Upper lobe of left lung (tissue), 4 donors: Measurements from ENCODE around the gene KIAA0825.

Experiments used
- EP300 ChIP-seq, 4 donors: sonication (generic); formaldehyde crosslinking; IDR thresholded peaks; one replicate each; pipeline ENCODE4 v1.5.1; 2017; ENCODE audit warnings: antibody characterized with exemption in 4 of 4, control low read depth in 2 of 4
- POLR2A ChIP-seq, 4 donors: fragments of 450-650 bp; IDR thresholded peaks; one replicate each; pipeline ENCODE4 v1.5.1; 2016 to 2017; ENCODE audit warnings: antibody characterized with exemption in 4 of 4, mild to moderate bottlenecking in 2 of 4
- POLR2AphosphoS5 ChIP-seq, 2 donors: sonication (generic); formaldehyde crosslinking; IDR thresholded peaks; one replicate each; pipeline ENCODE4 v1.5.1; 2017; ENCODE audit warnings: antibody characterized with exemption in 2 of 2
- TF ChIP-seq, protein P1 (sequence below), 6 experiments: fragments of 450-650 bp in 4 of 6; fragments of 200-600 bp in 2 of 6; sonication (generic) in 2 of 6; IDR thresholded peaks; one replicate each; pipeline ENCODE4 v1.5.1; 2016 to 2019; ENCODE audit warnings: antibody characterized with exemption in 6 of 6

DNA sequence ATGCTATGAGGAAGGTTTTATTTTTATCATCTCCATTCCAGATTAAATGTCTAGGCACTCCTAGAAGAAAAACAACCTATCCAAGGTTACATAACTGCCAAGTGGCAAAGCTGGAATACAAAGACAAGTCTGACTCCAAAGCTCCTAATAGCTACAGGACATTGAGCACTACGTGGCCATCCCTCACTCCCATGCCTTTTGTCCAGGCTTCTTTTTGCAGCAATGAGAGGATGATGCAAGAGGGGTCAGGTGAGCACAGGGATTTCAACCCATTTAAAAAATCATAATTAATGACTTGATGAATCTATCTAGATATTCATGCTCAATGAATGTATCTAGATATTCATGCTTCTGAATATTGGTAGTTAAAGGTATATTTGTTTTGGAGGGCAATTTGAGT lies 117.0 kb downstream of the KIAA0825 start:
- no peak for TF ChIP-seq POLR2A (IDR thresholded peaks at IDR 0.05)
- TF ChIP-seq, protein P1, sequence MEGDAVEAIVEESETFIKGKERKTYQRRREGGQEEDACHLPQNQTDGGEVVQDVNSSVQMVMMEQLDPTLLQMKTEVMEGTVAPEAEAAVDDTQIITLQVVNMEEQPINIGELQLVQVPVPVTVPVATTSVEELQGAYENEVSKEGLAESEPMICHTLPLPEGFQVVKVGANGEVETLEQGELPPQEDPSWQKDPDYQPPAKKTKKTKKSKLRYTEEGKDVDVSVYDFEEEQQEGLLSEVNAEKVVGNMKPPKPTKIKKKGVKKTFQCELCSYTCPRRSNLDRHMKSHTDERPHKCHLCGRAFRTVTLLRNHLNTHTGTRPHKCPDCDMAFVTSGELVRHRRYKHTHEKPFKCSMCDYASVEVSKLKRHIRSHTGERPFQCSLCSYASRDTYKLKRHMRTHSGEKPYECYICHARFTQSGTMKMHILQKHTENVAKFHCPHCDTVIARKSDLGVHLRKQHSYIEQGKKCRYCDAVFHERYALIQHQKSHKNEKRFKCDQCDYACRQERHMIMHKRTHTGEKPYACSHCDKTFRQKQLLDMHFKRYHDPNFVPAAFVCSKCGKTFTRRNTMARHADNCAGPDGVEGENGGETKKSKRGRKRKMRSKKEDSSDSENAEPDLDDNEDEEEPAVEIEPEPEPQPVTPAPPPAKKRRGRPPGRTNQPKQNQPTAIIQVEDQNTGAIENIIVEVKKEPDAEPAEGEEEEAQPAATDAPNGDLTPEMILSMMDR (IDR thresholded peaks at IDR 0.05) = no peak
- TF ChIP-seq POLR2AphosphoS5 (IDR thresholded peaks at IDR 0.05) = no peak
- no peak for TF ChIP-seq EP300 (IDR thresholded peaks at IDR 0.05)
